GM21717 (cell line): ENCODE measurements around the gene CAPN12.

ENCODE experiments used
- ATAC-seq: cut with Tn5 transposase; IDR thresholded peaks from one replicate; pipeline ENCODE4 v1.9.1; 2021; ENCODE audit warnings: mild to moderate bottlenecking, moderate library complexity; ENCODE audit not compliant: unreplicated experiment

The CAPN12 gene

GRCh38 chr19:38712161-38712748, 32.0 kb downstream of the CAPN12 start:
- ATAC-seq: no peak

DNA sequence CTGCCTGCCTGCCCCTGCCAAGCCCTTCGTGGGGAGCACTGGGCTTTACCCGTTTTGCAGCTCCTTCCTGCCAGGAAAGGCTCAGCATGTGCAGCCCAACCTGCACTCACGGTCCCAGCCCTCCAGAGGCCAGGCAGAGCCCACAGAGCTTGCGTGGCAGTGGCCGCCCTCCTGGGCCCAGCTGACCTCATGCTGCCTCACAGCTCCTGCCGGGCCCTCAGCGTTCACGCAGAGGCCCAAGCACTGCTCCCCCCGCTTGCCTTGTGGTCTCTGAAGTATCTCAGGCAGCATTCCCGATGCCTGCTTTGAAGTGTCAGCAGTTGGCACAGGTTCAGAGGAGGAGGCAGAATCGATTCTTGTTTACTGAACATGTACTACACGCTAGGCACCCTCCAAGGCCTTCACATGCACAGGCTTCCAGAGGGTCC, 32.5 kb downstream of the CAPN12 start:
- ATAC-seq: no peak

DNA sequence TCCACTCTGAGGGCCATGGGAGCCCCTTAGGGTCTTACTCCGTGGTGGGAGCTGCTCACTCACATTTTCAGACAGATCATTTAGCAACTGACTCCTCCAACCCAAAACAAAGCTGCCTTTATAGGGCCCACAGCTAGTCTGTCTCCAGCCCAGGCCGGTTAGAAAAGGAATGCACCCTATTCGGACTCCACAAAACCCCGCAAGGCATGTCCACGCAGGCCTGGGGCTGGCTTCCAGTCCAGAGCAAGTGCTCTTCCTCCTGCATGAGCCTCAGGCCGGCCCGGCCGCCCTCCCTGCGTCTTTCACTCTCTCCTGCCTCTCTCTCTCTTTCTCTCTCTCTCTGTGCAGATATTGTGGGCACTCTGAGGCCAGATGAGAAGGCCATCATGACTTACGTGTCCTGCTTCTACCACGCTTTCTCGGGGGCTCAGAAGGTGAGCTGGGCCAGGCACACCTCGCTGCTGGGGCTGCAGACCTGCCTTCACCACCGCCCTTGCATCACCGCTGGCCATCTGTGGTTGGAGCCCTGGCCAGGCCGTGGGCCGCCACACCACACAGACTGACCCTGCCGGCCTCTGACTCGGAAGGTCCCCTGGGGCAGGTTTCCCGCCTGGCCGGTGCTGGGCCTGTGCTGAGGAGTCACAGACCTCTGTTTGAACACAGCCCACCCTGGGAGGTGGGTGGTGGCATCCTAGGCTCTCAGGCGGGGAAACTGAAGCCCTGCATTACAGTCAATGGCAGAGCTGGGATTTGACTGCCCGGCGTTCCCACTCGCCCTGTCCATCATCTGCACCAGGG, 33.1 kb downstream of the CAPN12 start:
- no peak for ATAC-seq

DNA sequence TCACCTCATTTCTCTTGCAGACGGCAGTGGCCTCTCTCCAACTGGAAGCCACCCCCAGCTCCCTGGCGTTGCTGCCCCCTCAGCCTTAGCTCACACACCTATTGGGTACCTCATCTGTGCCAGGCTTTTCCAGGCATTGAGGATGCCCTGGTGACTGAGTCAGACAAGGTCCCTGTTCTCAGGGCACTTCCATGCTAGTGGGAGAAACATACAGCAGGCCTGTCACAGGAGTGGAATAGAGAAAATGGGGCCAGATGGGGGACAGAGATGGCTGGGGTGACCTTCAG, 33.9 kb downstream of the CAPN12 start:
- ATAC-seq: no peak

DNA sequence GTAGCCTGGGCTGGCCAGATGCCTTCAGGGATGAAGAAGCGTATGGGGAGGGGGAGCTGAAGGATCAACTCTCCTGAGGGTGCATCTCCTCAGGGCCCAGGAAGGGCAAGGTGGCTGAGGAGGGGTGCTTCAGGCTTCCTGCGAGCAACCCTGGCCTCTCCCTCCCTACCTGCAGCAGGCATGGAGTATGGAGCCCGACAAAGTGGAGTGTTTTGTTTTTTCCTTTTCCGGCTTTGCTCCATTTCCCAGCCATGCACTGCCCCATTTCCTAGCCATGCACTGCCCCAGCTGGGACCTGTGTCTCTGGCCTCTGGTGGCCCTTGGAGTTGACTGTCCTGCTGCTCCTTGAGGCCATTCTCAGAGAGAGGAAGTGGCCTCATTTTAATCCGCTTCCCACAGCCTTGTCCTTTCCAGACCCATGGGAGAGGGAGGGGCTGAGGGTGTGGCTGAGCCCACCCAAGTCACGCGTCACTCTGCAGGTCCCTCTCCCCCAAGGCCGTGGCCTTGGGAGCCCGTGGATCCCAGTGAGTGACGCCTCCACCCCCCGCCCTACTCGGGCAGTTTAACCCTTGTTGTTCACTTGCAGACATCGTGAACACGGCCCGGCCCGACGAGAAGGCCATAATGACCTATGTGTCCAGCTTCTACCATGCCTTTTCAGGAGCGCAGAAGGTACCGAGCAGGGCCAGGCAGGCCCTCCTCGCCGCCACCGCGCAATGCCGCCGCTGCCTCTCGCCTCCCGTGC, 34.4 kb downstream of the CAPN12 start:
- no peak for ATAC-seq

DNA sequence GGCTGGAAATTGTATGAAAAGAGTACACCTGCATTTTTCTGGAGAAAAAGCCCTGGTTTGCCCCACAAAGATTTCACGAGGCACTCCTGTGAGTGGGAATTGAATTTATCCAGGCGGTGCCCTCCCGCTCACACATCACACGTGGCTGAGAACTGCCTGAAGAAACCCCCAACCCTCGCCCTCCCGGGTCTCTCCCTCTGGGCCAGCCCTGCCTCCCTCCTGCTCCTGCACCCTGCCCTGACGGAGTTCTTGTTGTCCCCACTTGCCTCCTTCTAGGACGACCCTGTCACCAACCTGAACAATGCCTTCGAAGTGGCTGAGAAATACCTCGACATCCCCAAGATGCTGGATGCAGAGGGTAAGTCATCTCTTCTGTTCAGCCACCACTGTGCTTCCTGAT, 35.2 kb downstream of the CAPN12 start:
- no peak for ATAC-seq

DNA sequence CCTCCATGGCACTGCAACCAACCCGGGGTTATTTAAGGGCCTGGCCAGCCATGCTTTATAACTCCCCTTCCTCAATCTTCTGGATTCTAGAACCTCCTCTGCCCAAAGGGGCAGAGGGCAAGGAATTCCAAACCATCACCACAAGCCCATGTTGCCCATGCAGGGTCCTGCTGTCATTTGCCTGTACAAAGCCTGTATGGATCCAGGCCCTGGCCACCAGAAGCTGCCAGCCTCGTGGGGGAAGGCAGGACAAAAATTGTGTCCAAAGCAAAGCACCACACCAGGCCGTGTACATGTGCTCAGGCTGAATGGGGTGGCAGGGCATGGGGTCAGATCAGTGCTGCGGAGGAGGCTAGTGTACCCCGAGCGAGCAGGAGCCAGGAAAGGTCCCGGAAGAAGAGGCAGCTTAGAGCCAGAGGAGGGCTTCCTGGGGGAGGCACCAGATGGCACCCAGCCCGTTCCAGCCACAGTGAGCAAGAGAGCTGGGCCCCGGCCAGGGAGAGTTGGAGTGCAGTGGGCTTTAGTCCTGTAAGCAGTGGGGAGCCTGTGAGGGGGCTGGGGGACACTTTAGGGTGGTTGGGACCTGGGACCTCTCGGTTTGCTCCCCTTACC, 35.8 kb downstream of the CAPN12 start:
- ATAC-seq: no peak

GRCh38 chr19:38707512-38708114, 36.7 kb downstream of the CAPN12 start:
- ATAC-seq: no peak

- no peak for ATAC-seq
Measured at GRCh38 chr19:38706792-38707511, 37.3 kb downstream of the CAPN12 start.

- ATAC-seq: no peak
Measured at GRCh38 chr19:38705197-38706019, 38.9 kb downstream of the CAPN12 start.

DNA sequence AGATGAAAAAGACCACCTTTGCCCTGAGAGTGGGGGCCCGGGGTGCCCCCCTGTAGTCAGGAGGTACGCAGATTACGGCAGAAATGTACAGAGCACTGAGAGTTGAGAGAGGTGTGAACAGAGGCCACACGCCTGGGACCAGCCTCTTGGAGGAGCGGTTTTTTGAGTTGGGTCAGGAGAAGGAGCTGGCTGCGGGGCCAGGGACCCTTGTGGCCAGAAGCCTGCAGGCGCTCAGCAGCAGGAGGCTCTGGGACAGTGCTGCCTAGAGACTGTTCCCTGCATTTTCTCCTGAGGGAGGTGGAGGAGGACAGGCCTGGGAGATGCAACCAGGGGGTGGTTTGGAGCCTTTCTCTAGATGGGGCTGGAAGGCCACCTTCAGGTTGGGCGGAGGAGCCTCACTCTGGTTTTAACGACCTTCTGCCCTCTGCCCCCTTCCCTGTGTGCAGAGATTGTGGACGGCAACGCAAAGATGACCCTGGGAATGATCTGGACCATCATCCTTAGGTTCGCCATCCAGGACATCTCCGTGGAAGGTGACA, 39.7 kb downstream of the CAPN12 start:
- no peak for ATAC-seq

GRCh38 chr19:38703509-38703908, 40.8 kb downstream of the CAPN12 start:
- no peak for ATAC-seq

DNA sequence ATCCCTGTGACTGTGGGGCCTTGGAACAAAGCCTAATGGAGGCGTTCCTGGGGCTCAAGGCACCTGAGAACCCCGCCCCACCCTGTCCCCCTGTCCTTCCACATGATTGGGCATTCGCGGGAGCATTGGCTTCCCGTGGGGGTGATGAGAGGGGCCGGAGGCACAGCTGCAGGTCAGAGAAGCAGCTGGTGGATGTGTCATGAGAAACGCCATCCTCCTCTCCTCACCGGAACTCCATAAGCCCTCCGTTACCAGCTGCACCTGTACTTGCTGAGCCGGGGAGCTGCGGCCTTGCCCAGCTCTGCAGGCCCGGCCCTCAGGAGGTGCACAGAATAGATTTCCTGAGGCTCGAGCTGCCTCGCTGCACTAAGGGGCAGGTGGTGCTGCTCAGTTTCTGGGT, 42.0 kb downstream of the CAPN12 start:
- ATAC-seq: no peak

- ATAC-seq: no peak
Measured at GRCh38 chr19:38701455-38702063, 42.7 kb downstream of the CAPN12 start.

GRCh38 chr19:38700902-38701454, 43.3 kb downstream of the CAPN12 start:
- ATAC-seq: no peak

DNA sequence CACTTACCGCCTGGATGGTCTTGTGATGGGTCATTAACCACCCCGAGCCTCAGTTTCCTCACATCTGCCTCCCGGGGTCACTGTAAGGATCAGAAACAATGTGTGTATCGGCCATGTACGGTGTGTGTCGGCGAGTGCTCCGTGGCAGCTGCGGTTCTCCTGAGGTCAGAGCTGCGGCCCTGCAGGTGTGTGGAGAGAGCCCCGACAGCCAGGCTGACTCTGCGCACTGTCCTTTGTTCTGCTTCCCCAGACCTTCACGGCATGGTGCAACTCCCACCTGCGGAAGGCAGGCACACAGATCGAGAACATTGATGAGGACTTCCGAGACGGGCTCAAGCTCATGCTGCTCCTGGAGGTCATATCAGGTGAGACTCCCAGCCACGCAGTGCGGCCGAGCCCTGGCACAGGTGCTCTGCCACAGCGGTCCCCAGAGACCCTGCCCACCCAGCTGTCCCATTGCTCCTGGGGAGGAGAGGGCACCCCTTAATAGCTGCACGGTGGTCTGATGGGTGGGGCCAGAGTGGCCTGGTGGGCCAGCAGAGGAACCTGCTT, 43.8 kb downstream of the CAPN12 start:
- no peak for ATAC-seq

- ATAC-seq: no peak
Measured at GRCh38 chr19:38699647-38700349, 44.5 kb downstream of the CAPN12 start.

- ATAC-seq: no peak
Measured at GRCh38 chr19:38699027-38699346, 45.3 kb downstream of the CAPN12 start.
